ENCODE data around the gene ATP6AP1.

DNA sequence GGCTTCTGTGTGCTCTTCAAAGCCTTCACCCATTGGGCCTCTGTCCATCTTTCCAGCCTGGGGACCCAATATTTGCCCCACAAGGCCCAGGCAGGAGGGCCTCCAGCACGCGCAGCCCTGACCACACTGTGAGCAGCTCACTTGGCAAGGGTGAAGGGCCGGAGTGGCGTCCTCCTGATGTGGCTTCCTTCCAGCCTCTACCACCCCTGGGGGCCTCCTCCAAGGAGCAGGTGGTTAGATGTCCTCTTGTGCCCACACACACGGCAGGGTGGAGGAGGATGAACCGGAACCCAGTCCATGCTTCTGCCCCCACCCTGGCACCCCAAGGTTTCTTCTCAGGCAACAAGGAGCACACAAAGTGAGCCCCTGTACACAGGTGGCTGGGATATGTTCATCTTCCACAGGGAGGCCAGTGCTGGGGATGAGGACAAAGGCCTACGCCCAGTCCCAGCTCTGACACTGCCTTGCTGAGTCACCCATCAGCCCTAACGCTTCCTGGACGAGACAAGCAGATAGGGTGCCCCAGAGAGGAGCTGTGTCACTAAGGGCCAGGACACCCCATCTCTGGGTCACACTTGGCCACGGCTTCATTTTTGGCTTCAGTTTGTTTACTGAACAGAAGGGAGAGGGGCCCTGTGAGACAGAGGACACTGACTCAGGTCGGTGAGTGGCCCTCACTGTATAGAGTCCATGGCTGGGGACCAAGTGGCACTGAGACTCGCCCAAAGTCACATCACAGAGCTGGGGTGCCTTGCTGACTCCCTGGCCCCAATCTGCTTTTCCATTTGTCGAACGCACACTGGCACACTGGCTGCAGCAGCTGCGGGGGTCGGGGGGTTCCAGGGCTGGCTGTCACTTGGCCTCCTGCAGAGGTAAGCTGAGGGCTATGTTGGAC lies 56.0 kb downstream of the ATP6AP1 start:
- no peak for TF ChIP-seq POLR2AphosphoS5 (IDR thresholded peaks at IDR 0.05; ENCODE audit: low read depth, low read length)
- TF ChIP-seq, protein P1, sequence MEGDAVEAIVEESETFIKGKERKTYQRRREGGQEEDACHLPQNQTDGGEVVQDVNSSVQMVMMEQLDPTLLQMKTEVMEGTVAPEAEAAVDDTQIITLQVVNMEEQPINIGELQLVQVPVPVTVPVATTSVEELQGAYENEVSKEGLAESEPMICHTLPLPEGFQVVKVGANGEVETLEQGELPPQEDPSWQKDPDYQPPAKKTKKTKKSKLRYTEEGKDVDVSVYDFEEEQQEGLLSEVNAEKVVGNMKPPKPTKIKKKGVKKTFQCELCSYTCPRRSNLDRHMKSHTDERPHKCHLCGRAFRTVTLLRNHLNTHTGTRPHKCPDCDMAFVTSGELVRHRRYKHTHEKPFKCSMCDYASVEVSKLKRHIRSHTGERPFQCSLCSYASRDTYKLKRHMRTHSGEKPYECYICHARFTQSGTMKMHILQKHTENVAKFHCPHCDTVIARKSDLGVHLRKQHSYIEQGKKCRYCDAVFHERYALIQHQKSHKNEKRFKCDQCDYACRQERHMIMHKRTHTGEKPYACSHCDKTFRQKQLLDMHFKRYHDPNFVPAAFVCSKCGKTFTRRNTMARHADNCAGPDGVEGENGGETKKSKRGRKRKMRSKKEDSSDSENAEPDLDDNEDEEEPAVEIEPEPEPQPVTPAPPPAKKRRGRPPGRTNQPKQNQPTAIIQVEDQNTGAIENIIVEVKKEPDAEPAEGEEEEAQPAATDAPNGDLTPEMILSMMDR (IDR thresholded peaks at IDR 0.05) = no peak
